RWPE2 (cell line): ENCODE measurements around the gene LRRTM4.
"Not testable (repeated sequence)": the region's sequence is repeated elsewhere in the genome, so short reads cannot be mapped to it uniquely, and the experiment has no call there.

Source experiments
- ATAC-seq: fragments of 200-7000 bp; cut with Tn5 transposase; 3 replicates; pipeline ENCODE4 v1.9.1; 2021; ENCODE audit warnings: low read depth
- DNase-seq: peaks from one replicate; pipeline ENCODE4 v3.0.0-alpha.2; 2020; ENCODE audit warnings: low spot score
- H3K27ac ChIP-seq: fragments of 450-650 bp; 2 replicates; pipeline ENCODE4 v1.5.1; 2017; ENCODE audit warnings: mild to moderate bottlenecking; ENCODE audit not compliant: poor library complexity, severe bottlenecking
- H3K27me3 ChIP-seq: fragments of 250-450 bp; sonication (Bioruptor Pico); 2 replicates; pipeline ENCODE4 v1.5.1; 2021; ENCODE audit warnings: mild to moderate bottlenecking, moderate library complexity; ENCODE audit not compliant: insufficient read depth, poor library complexity, severe bottlenecking
- H3K36me3 ChIP-seq: fragments of 250-450 bp; sonication (Bioruptor Pico); 2 replicates; pipeline ENCODE4 v1.5.1; 2020; ENCODE audit warnings: low read depth, mild to moderate bottlenecking, moderate library complexity
- H3K4me1 ChIP-seq: fragments of 250-450 bp; sonication (Bioruptor Pico); 2 replicates; pipeline ENCODE4 v1.5.1; 2021; ENCODE audit warnings: mild to moderate bottlenecking, moderate library complexity; ENCODE audit not compliant: insufficient read depth, poor library complexity, severe bottlenecking
- H3K4me3 ChIP-seq: fragments of 250-450 bp; sonication (Bioruptor Pico); 2 replicates; pipeline ENCODE4 v1.5.1; 2021; ENCODE audit warnings: mild to moderate bottlenecking, moderate library complexity; ENCODE audit not compliant: severe bottlenecking
- H3K9me3 ChIP-seq: fragments of 250-450 bp; sonication (Bioruptor Pico); 2 replicates; pipeline ENCODE4 v1.5.1; 2021; ENCODE audit warnings: mild to moderate bottlenecking, moderate library complexity; ENCODE audit not compliant: severe bottlenecking
- TF ChIP-seq, protein P1 (sequence below): fragments of 450-650 bp; IDR thresholded peaks from one replicate; pipeline ENCODE4 v1.5.1; 2017; ENCODE audit warnings: mild to moderate bottlenecking, moderate library complexity; ENCODE audit not compliant: poor library complexity, severe bottlenecking

Gene LRRTM4

DNA sequence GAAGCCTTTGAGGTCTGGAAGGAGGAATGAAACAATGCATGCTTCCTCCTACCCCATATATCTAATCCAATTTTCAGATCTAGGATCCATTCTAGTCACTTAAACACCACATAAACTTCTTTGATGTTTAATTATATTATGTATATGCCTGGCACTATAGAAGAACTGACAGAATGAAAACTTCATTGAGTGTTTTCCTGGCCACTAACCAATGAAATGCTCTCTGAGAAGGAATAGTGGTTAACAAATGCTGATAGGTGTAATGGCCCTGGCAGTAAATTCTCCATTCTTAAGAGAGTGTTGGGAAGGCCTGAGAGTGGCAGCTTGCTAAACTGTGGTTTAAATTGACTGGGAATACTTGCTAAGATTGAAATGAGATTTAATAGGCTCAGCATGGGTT lies 710.0 kb downstream of the LRRTM4 start:
- Histone ChIP-seq H3K4me1 (no peaks in the 10 kb centered on the region), H3K4me3 (no peak overlapping the region), H3K27me3 (no peaks in the 10 kb centered on the region), H3K36me3 (no peaks in the 10 kb centered on the region), H3K27ac (no peak overlapping the region), H3K9me3 (no peaks in the 10 kb centered on the region)
- ATAC-seq (no peak), DNase-seq (no peak)
- TF ChIP-seq, protein P1, sequence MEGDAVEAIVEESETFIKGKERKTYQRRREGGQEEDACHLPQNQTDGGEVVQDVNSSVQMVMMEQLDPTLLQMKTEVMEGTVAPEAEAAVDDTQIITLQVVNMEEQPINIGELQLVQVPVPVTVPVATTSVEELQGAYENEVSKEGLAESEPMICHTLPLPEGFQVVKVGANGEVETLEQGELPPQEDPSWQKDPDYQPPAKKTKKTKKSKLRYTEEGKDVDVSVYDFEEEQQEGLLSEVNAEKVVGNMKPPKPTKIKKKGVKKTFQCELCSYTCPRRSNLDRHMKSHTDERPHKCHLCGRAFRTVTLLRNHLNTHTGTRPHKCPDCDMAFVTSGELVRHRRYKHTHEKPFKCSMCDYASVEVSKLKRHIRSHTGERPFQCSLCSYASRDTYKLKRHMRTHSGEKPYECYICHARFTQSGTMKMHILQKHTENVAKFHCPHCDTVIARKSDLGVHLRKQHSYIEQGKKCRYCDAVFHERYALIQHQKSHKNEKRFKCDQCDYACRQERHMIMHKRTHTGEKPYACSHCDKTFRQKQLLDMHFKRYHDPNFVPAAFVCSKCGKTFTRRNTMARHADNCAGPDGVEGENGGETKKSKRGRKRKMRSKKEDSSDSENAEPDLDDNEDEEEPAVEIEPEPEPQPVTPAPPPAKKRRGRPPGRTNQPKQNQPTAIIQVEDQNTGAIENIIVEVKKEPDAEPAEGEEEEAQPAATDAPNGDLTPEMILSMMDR, result no peak

DNA sequence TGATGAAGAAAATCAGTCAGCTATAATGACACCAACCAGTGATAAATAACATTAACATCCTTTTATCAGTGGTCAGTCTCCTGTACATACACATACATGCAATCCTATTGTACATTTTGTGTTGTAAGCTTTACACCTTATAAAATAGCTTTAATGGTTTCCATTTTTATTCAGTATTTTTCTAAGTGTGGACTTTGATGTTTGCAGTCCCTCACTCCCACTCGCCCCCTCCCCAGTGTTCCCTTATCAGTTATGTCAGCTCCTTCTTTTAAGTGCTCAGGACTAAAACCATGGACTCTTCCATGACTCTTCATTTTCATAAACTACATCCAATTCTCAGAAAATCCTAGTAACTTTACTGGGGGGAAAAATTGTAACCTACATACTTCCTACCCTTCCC lies 713.0 kb downstream of the LRRTM4 start:
- H3K9me3 ChIP-seq, result no peaks in the 10 kb centered on the region
- H3K4me3 ChIP-seq, result no peak overlapping the region
- H3K4me1 ChIP-seq, result no peaks in the 10 kb centered on the region
- no peaks in the 10 kb centered on the region for H3K36me3 ChIP-seq
- DNase-seq (no peak), ATAC-seq (no peak)
- TF ChIP-seq, protein P1, result no peak
- H3K27me3 ChIP-seq, result no peaks in the 10 kb centered on the region
- no peak overlapping the region for H3K27ac ChIP-seq

DNA sequence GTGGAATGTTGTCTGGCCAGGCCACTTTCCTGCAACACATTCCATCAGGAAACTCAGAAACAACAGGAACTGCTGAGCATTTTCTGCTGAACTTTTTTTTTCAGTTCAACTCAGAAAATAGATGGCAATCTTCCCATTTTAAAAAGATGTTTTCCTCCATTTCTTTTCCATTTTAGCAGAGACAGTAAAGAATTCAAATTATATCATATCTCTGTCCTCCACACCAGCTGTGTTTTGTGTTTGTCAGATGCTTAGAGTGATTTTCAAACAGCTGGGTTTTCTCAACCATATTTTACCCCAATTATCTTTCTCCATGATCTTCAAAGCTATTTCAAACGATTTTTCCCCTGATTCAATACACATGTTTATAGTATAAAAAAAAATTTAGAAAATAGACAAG lies 713.4 kb downstream of the LRRTM4 start:
- DNase-seq (no peak), ATAC-seq (no peak)
- no peak overlapping the region for H3K4me3 ChIP-seq
- TF ChIP-seq, protein P1, result no peak
- no peaks in the 10 kb centered on the region for H3K36me3 ChIP-seq
- H3K4me1 ChIP-seq, result no peaks in the 10 kb centered on the region
- no peaks in the 10 kb centered on the region for H3K27me3 ChIP-seq
- no peak overlapping the region for H3K27ac ChIP-seq
- H3K9me3 ChIP-seq, result no peaks in the 10 kb centered on the region

DNA sequence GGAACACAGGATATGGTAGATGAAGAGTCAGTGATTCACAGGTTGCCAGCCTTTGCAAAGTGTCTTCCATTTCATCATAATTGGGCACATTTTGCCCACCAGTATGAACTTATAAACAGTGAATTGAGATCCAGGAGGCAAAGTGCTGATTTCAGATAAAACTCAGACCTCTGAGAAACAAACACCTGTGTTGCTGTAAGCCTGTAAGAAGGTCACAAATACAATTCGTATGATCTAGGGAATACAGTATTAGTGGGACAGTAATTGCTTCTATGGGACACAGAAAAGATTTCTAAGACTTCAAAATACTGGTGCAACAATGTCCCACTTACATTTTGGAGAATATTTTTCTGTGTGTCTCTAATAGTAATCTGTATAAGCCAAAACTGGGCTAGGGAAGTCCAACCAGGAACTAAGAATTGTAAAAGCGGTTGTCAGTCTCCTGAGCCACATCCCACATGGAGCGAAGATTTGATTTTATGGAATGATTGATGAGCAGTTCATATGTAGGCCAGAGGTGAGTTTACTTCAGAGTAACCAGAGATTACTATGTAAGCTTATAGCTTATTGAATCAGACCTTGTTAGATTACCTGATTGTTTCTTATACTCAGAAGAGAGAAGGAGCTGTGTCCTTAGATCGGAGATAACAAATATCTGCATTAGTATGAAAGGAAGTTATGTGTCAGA lies 728.4 kb downstream of the LRRTM4 start:
- H3K36me3 ChIP-seq, result no peaks in the 10 kb centered on the region
- H3K4me1 ChIP-seq, result no peaks in the 10 kb centered on the region
- no peak overlapping the region for H3K4me3 ChIP-seq
- no peaks in the 10 kb centered on the region for H3K27me3 ChIP-seq
- no peak overlapping the region for H3K27ac ChIP-seq
- ATAC-seq, result no peak
- DNase-seq, result no peak
- H3K9me3 ChIP-seq, result no peaks in the 10 kb centered on the region
- TF ChIP-seq, protein P1, result no peak

DNA sequence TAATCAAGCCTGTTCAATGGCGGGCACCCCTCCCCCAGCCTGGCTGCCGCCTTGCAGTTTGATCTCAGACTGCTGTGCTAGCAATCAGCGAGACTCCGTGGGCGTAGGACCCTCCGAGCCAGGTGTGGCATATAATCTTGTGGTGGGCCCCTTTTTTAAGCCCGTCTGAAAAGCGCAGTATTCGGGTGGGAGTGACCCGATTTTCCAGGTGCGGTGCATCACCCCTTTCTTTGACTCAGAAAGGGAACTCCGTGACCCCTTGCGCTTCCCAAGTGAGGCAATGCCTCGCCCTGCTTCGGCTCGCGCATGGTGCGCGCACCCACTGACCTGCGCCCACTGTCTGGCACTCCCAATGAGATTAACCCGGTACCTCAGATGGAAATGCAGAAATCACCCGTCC lies 740.9 kb downstream of the LRRTM4 start:
- ATAC-seq, H3K27ac ChIP-seq, H3K36me3 ChIP-seq: not testable (repeated sequence)

More for the DNA sequence above, 740.9 kb downstream of the LRRTM4 start:
- DNase-seq, H3K4me3 ChIP-seq, H3K4me1 ChIP-seq, H3K9me3 ChIP-seq, H3K27me3 ChIP-seq: not testable (repeated sequence)
